Left lung (tissue), 10 donors: ENCODE results near the gene RBBP9. TPM values are rescaled to one million over a fixed set of nuclear protein-coding genes. Genes with fewer than 3 reads are reported as not detected.
"Not testable (repeated sequence)": the region's sequence is repeated elsewhere in the genome, so short reads cannot be mapped to it uniquely, and the experiment has no call there.

Source experiments
- ATAC-seq: fragments of 200-7000 bp; cut with Tn5 transposase; one replicate; pipeline ENCODE4 v1.9.1; 2020; ENCODE audit warnings: moderate library complexity
- DNase-seq, 4 donors: peaks; one replicate each; pipeline ENCODE4 v3.0.0-alpha.2; 2013 to 2020
- H3K27ac ChIP-seq, 2 donors: fragments of 200-600 bp; sonication (generic) in 1 of 2; one replicate each; pipeline versions ENCODE4 v1.5.0 to v1.8.0; 2020 to 2021
- H3K27me3 ChIP-seq, 2 donors: fragments of 200-600 bp; sonication (generic) in 1 of 2; one replicate each; pipeline versions ENCODE4 v1.5.0 to v1.8.0; 2020 to 2021
- H3K36me3 ChIP-seq, 2 donors: fragments of 200-600 bp; sonication (generic) in 1 of 2; one replicate each; pipeline versions ENCODE4 v1.5.0 to v1.8.0; 2020 to 2021
- H3K4me1 ChIP-seq, 2 donors: fragments of 200-600 bp; one replicate each; pipeline ENCODE4 v1.8.0; 2021
- H3K4me3 ChIP-seq, 2 donors: fragments of 200-600 bp; sonication (generic) in 1 of 2; one replicate each; pipeline versions ENCODE4 v1.5.0 to v1.8.0; 2020 to 2021; ENCODE audit warnings: mild to moderate bottlenecking in 1 of 2
- H3K9me3 ChIP-seq, 2 donors: fragments of 200-600 bp; sonication (generic) in 1 of 2; one replicate each; pipeline versions ENCODE4 v1.5.0 to v1.8.0; 2020 to 2021
- CTCF ChIP-seq, 2 donors: fragments of 200-600 bp; sonication (generic) in 1 of 2; IDR thresholded peaks; one replicate each; pipeline versions ENCODE4 v1.5.0 to v1.8.0; 2021; ENCODE audit warnings: antibody characterized with exemption in 2 of 2
- intact Hi-C, 2 donors: fragments of 100-400 bp; cut with DNase I; formaldehyde crosslinking; loops; one replicate each; pipeline versions ENCODE4 v1.11.2 to v1.14.2; 2022
- polyA plus RNA-seq, 6 donors: library from polyadenylated mRNA; unstranded; fragments of 120-200 nt; gene quantifications; one replicate each; pipeline ENCODE4 v1.2.1, GENCODE V29; 2013; ENCODE audit not compliant: insufficient read length in 6 of 6
- total RNA-seq, 2 donors: library from RNA; stranded (reverse); fragmentation: NEBNext Ultra II Directional; extraction: Animal tissue kit (Norgen Biotek cat#: 25700); gene quantifications; one replicate each; pipeline ENCODE4 v1.2.1, GENCODE V29; 2021
- donor health status: DM: no; HTN: yes; CAD: no.
- donor health status: DM: no; HTN: no; CAD: no.

RBBP9 gene
- total and polyA plus RNA-seq, 8 donors: 17.5 to 37.2 (median 32.3) TPM

- ATAC-seq: no peak
- H3K36me3 ChIP-seq: peaks cover 4 to 100% of the 10 kb centered on the region in 2 donors
- H3K4me3 ChIP-seq: no peak overlapping the region
Observed at GRCh38 chr20:18529041-18529440, 32.0 kb upstream of the RBBP9 start.

GRCh38 chr20:18527836-18528235, 30.8 kb upstream of the RBBP9 start:
- Histone ChIP-seq H3K27me3 (no peaks in the 10 kb centered on the region), H3K4me1 (no peaks in the 10 kb centered on the region), H3K4me3 (no peak overlapping the region), H3K9me3 (no peaks in the 10 kb centered on the region), H3K36me3 (peaks cover 4 to 96% of the 10 kb centered on the region in 2 donors), H3K27ac (no peak overlapping the region)
- ATAC-seq (no peak), DNase-seq (no peak)
- no peak for TF ChIP-seq CTCF (IDR thresholded peaks at IDR 0.05)
- intact Hi-C loops: no loop called here

More at GRCh38 chr20:18529041-18529440, 32.0 kb upstream of the RBBP9 start:
- Histone ChIP-seq H3K27me3 (no peaks in the 10 kb centered on the region), H3K9me3 (no peaks in the 10 kb centered on the region), H3K4me1 (no peaks in the 10 kb centered on the region), H3K27ac (no peak overlapping the region)
- intact Hi-C loops: no loop called here
- no peak for DNase-seq
- TF ChIP-seq CTCF (IDR thresholded peaks at IDR 0.05): no peak

- no peaks in the 10 kb centered on the region for H3K27me3 ChIP-seq
- intact Hi-C loops: no loop called here
- DNase-seq (no peak), ATAC-seq (no peak)
- peaks cover 4 to 96% of the 10 kb centered on the region in 2 donors for H3K36me3 ChIP-seq
- H3K9me3 ChIP-seq: no peaks in the 10 kb centered on the region
- no peak overlapping the region for H3K4me3 ChIP-seq
- no peak for TF ChIP-seq CTCF (IDR thresholded peaks at IDR 0.05)
- H3K4me1 ChIP-seq: no peaks in the 10 kb centered on the region
- no peak overlapping the region for H3K27ac ChIP-seq
Observed at GRCh38 chr20:18527339-18527738, 30.3 kb upstream of the RBBP9 start.

- H3K4me1 ChIP-seq, DNase-seq, H3K4me3 ChIP-seq, H3K27me3 ChIP-seq, H3K9me3 ChIP-seq, ATAC-seq, intact Hi-C loops, H3K27ac ChIP-seq: not testable (repeated sequence)
- H3K36me3 ChIP-seq: peaks cover 4 to 96% of the 10 kb centered on the region in 2 donors
Observed at GRCh38 chr20:18526761-18527160, 29.7 kb upstream of the RBBP9 start.

- peaks cover 0 to 93% of the 10 kb centered on the region in 2 donors for H3K36me3 ChIP-seq
- DNase-seq: no peak
- TF ChIP-seq CTCF (IDR thresholded peaks at IDR 0.05): no peak
- intact Hi-C loops: no loop called here
- no peak overlapping the region for H3K27ac ChIP-seq
- H3K4me1 ChIP-seq: no peaks in the 10 kb centered on the region
- ATAC-seq: no peak
- H3K27me3 ChIP-seq: no peaks in the 10 kb centered on the region
- no peak overlapping the region for H3K4me3 ChIP-seq
- H3K9me3 ChIP-seq: no peaks in the 10 kb centered on the region
Observed at GRCh38 chr20:18524646-18525045, 27.6 kb upstream of the RBBP9 start.

- Histone ChIP-seq H3K27me3 (no peaks in the 10 kb centered on the region), H3K36me3 (peaks cover 0 to 87% of the 10 kb centered on the region in 2 donors), H3K4me3 (no peak overlapping the region), H3K27ac (no peak overlapping the region), H3K4me1 (no peaks in the 10 kb centered on the region), H3K9me3 (no peaks in the 10 kb centered on the region)
- ATAC-seq (no peak), DNase-seq (no peak)
- no peak for TF ChIP-seq CTCF (IDR thresholded peaks at IDR 0.05)
- intact Hi-C loops: no loop called here
Observed at GRCh38 chr20:18523066-18523465, 26.0 kb upstream of the RBBP9 start.

- H3K4me1 ChIP-seq, DNase-seq, H3K27me3 ChIP-seq, intact Hi-C loops, H3K27ac ChIP-seq, H3K4me3 ChIP-seq, H3K9me3 ChIP-seq, ATAC-seq: not testable (repeated sequence)
- peaks cover 0 to 83% of the 10 kb centered on the region in 2 donors for H3K36me3 ChIP-seq
Observed at GRCh38 chr20:18522066-18522465, 25.0 kb upstream of the RBBP9 start.
